Measurements from ENCODE around the gene MPPED1. TPM values are rescaled to one million over a fixed set of nuclear protein-coding genes. Genes with fewer than 3 reads are reported as not detected.

Gene MPPED1
- polyA plus RNA-seq, 1 of the 3 experiments (the other 2 are of a cell fraction): 0.03 TPM

DNA sequence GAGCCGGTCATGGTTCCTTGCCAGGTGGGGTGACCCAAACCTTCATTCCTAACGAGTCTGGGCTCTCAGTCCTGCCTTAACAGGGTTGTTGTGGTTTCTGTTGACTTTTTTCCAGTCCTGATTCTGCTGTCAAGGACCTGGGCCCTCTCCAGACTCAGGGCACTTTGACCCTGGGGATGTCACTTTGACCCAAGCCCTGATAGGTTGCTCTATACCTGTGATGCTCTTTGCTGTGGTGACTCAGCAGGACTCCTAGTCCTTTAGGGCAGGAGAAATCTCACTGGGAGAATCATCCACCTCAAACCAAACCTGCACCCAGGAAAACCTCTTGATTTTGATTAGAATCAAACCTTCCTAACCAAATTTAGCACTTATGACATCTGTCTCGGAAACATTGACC lies 20.5 kb upstream of the MPPED1 start:
- 38% methylated on average over 2 of the region's 3 CpGs for WGBS (ENCODE audit: low lambda C conversion rate)
- Histone ChIP-seq H3K4me1 (ENCODE audit: control insufficient read depth in 1 of 2, insufficient read depth in 2 of 2, low read depth in 1 of 2, low read length in 1 of 2) (no peaks in the 10 kb centered on the region), H3K4me3 (ENCODE audit: low read depth in 2 of 2, low read length in 1 of 2) (no peak overlapping the region), H3K9me3 (no peaks in the 10 kb centered on the region), H3K9me2 (no peaks in the 10 kb centered on the region), H2AFZ (ENCODE audit: low read depth) (no peak overlapping the region), H3K36me3 (replicated peaks in 1 of 2; ENCODE audit: control insufficient read depth in 1 of 2, insufficient read depth in 2 of 2, low read length in 1 of 2) (no peaks in the 10 kb centered on the region), H3K79me2 (ENCODE audit: insufficient read depth) (no peaks in the 10 kb centered on the region), H3F3A (replicated peaks; ENCODE audit: insufficient read depth) (no peaks in the 10 kb centered on the region), H3K27me3 (ENCODE audit: insufficient read depth) (no peaks in the 10 kb centered on the region), H3K4me2 (no peak overlapping the region), H3K9ac (no peak overlapping the region), H4K20me1 (ENCODE audit: insufficient read depth) (no peaks in the 10 kb centered on the region), H3K27ac (ENCODE audit: low read depth in 2 of 2, low read length in 1 of 2) (no peak overlapping the region)
- TF ChIP-seq, protein P1, sequence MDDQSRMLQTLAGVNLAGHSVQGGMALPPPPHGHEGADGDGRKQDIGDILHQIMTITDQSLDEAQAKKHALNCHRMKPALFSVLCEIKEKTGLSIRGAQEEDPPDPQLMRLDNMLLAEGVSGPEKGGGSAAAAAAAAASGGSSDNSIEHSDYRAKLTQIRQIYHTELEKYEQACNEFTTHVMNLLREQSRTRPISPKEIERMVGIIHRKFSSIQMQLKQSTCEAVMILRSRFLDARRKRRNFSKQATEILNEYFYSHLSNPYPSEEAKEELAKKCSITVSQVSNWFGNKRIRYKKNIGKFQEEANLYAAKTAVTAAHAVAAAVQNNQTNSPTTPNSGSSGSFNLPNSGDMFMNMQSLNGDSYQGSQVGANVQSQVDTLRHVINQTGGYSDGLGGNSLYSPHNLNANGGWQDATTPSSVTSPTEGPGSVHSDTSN (IDR thresholded peaks at IDR 0.05): no peak
- TF ChIP-seq POLR2AphosphoS5 (IDR thresholded peaks at IDR 0.05; ENCODE audit: low read depth, low read length) (no peak), MXI1 (IDR thresholded peaks at IDR 0.05; ENCODE audit: low read depth, low read length) (no peak), GABPA (IDR thresholded peaks at IDR 0.05; ENCODE audit: low read depth) (no peak), RXRA (IDR thresholded peaks at IDR 0.05; ENCODE audit: borderline replicate concordance, low read depth) (no peak), JUND (IDR thresholded peaks at IDR 0.05) (no peak), TEAD4 (IDR thresholded peaks at IDR 0.05; ENCODE audit: borderline replicate concordance, insufficient read depth) (no peak), GATA2 (CRISPR knock-in tag; IDR thresholded peaks at IDR 0.05) (no peak)
- TF ChIP-seq, protein P2, sequence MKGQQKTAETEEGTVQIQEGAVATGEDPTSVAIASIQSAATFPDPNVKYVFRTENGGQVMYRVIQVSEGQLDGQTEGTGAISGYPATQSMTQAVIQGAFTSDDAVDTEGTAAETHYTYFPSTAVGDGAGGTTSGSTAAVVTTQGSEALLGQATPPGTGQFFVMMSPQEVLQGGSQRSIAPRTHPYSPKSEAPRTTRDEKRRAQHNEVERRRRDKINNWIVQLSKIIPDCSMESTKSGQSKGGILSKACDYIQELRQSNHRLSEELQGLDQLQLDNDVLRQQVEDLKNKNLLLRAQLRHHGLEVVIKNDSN (IDR thresholded peaks at IDR 0.05; ENCODE audit: borderline replicate concordance, low read depth): no peak
- TF ChIP-seq, protein P3, sequence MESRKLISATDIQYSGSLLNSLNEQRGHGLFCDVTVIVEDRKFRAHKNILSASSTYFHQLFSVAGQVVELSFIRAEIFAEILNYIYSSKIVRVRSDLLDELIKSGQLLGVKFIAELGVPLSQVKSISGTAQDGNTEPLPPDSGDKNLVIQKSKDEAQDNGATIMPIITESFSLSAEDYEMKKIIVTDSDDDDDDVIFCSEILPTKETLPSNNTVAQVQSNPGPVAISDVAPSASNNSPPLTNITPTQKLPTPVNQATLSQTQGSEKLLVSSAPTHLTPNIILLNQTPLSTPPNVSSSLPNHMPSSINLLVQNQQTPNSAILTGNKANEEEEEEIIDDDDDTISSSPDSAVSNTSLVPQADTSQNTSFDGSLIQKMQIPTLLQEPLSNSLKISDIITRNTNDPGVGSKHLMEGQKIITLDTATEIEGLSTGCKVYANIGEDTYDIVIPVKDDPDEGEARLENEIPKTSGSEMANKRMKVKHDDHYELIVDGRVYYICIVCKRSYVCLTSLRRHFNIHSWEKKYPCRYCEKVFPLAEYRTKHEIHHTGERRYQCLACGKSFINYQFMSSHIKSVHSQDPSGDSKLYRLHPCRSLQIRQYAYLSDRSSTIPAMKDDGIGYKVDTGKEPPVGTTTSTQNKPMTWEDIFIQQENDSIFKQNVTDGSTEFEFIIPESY (IDR thresholded peaks at IDR 0.05; ENCODE audit: borderline replicate concordance, low read depth): no peak
- TF ChIP-seq, protein P4, sequence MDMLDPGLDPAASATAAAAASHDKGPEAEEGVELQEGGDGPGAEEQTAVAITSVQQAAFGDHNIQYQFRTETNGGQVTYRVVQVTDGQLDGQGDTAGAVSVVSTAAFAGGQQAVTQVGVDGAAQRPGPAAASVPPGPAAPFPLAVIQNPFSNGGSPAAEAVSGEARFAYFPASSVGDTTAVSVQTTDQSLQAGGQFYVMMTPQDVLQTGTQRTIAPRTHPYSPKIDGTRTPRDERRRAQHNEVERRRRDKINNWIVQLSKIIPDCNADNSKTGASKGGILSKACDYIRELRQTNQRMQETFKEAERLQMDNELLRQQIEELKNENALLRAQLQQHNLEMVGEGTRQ (IDR thresholded peaks at IDR 0.05; ENCODE audit: borderline replicate concordance, low read depth, low read length): no peak
- TF ChIP-seq, protein P5, sequence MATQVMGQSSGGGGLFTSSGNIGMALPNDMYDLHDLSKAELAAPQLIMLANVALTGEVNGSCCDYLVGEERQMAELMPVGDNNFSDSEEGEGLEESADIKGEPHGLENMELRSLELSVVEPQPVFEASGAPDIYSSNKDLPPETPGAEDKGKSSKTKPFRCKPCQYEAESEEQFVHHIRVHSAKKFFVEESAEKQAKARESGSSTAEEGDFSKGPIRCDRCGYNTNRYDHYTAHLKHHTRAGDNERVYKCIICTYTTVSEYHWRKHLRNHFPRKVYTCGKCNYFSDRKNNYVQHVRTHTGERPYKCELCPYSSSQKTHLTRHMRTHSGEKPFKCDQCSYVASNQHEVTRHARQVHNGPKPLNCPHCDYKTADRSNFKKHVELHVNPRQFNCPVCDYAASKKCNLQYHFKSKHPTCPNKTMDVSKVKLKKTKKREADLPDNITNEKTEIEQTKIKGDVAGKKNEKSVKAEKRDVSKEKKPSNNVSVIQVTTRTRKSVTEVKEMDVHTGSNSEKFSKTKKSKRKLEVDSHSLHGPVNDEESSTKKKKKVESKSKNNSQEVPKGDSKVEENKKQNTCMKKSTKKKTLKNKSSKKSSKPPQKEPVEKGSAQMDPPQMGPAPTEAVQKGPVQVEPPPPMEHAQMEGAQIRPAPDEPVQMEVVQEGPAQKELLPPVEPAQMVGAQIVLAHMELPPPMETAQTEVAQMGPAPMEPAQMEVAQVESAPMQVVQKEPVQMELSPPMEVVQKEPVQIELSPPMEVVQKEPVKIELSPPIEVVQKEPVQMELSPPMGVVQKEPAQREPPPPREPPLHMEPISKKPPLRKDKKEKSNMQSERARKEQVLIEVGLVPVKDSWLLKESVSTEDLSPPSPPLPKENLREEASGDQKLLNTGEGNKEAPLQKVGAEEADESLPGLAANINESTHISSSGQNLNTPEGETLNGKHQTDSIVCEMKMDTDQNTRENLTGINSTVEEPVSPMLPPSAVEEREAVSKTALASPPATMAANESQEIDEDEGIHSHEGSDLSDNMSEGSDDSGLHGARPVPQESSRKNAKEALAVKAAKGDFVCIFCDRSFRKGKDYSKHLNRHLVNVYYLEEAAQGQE (IDR thresholded peaks at IDR 0.05; ENCODE audit: low read depth, low read length): no peak
- POLR2A ChIA-PET: no interaction called here
- CTCF ChIA-PET: interaction anchor here (1.1 kb wide), 1 partner anchor 44 kb away, joined by 3 read pairs; no protein-coding TSS in a partner anchor
- DNase-seq: no peak
